Neural progenitor cell (in vitro differentiated cells): ENCODE measurements around the gene LMO4.

Source experiments
- CTCF ChIP-seq: fragments of 200-600 bp; sonication (generic); IDR thresholded peaks from 2 replicates; pipeline ENCODE4 v1.5.1; 2017; ENCODE audit warnings: antibody characterized with exemption, mild to moderate bottlenecking
- EZH2phosphoT487 ChIP-seq: fragments of 200-600 bp; sonication (generic); IDR thresholded peaks from 2 replicates; pipeline ENCODE4 v1.6.1; 2017; ENCODE audit warnings: antibody characterized with exemption

DNA sequence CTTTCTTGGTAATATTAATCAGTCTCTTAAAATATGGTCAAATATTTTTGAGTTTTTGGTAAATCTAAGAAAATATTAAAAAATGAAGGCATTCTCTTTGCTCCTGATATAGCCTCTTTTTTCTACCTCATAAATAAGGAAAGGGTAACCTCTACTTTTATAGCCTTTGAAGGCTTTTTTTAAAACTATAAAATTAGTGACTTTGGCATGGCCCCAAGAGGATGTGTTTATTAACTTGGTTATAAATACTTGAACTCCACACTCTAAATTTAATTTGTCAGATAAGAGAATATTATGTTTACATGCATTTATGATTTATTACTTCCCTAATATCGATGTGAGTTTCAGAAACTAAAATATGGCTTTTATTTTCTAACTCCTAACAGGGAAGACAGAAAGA lies 60.3 kb downstream of the LMO4 start:
- TF ChIP-seq CTCF (no peak), EZH2phosphoT487 (no peak)
